ENCODE results near the gene NMT2. TPM values are rescaled to one million over a fixed set of nuclear protein-coding genes. Genes with fewer than 3 reads are reported as not detected.
A peak's percentile ranks its signal among the peaks of the same experiment; 100 is the strongest.

The NMT2 gene
- total and polyA plus RNA-seq, 10 of the 15 experiments (the other 5 are each of a cell fraction or from before 2014, with no cell fraction given), result 4.9 to 12.0 (median 9.2) TPM

GRCh38 chr10:15168291-15168785 lies at the start of gene NMT2 (continued):
- TF ChIP-seq, protein P1, sequence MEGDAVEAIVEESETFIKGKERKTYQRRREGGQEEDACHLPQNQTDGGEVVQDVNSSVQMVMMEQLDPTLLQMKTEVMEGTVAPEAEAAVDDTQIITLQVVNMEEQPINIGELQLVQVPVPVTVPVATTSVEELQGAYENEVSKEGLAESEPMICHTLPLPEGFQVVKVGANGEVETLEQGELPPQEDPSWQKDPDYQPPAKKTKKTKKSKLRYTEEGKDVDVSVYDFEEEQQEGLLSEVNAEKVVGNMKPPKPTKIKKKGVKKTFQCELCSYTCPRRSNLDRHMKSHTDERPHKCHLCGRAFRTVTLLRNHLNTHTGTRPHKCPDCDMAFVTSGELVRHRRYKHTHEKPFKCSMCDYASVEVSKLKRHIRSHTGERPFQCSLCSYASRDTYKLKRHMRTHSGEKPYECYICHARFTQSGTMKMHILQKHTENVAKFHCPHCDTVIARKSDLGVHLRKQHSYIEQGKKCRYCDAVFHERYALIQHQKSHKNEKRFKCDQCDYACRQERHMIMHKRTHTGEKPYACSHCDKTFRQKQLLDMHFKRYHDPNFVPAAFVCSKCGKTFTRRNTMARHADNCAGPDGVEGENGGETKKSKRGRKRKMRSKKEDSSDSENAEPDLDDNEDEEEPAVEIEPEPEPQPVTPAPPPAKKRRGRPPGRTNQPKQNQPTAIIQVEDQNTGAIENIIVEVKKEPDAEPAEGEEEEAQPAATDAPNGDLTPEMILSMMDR (IDR thresholded peaks at IDR 0.05 in 2 of 3, conservative IDR thresholded peaks at IDR 0.05 in 1 of 3; ENCODE audit: control insufficient read depth in 2 of 3, extremely low read depth in 1 of 3, insufficient read depth in 1 of 3, low read depth in 3 of 3, low read length in 3 of 3), result peak; percentile 21 to 66 (median 37); a peak in 3 of 6 replicates
- TF ChIP-seq ESRRA (IDR thresholded peaks at IDR 0.05; ENCODE audit: low read length) (no peak), TAF1 (IDR thresholded peaks at IDR 0.05; ENCODE audit: borderline replicate concordance, low read depth, low read length) (peak; percentile 61; the same call in 1 of the 2 replicates), WRNIP1 (IDR thresholded peaks at IDR 0.05; ENCODE audit: borderline replicate concordance, low read depth, low read length) (no peak), RBBP5 (conservative IDR thresholded peaks at IDR 0.05) (no peak), POLR2A (IDR thresholded peaks at IDR 0.05; ENCODE audit: low read depth, low read length) (peak; percentile 90), MAX (IDR thresholded peaks at IDR 0.05; ENCODE audit: low read depth, low read length) (0 out of 2 replicates have a peak, but pooled peaks have one; percentile 15), ZNF207 (IDR thresholded peaks at IDR 0.05; ENCODE audit: borderline replicate concordance) (peak; percentile 56; the same call in 1 of the 2 replicates), IRF3 (IDR thresholded peaks at IDR 0.05) (no peak), NRF1 (conservative IDR thresholded peaks at IDR 0.05; ENCODE audit: low read depth, low read length) (no peak), ZNF24 (IDR thresholded peaks at IDR 0.05) (no peak), CHD1 (IDR thresholded peaks at IDR 0.05; ENCODE audit: low read depth, low read length) (no peak), RB1 (IDR thresholded peaks at IDR 0.05; ENCODE audit: borderline replicate concordance) (peak; percentile 69; the same call in 1 of the 2 replicates), IKZF1 (conservative IDR thresholded peaks at IDR 0.05) (peak; percentile 51; the same call in 1 of the 2 replicates), SUZ12 (IDR thresholded peaks at IDR 0.05; ENCODE audit: unreplicated experiment) (no peak), FOXK2 (IDR thresholded peaks at IDR 0.05) (no peak), HDAC6 (IDR thresholded peaks at IDR 0.05; ENCODE audit: unreplicated experiment) (no peak), KAT2A (conservative IDR thresholded peaks at IDR 0.05; ENCODE audit: control insufficient read depth, low read depth, low read length) (no peak), MYC (IDR thresholded peaks at IDR 0.05; ENCODE audit: insufficient read depth, insufficient read length, insufficient replicate concordance, low read length, severe bottlenecking) (no peak), CUX1 (IDR thresholded peaks at IDR 0.05; ENCODE audit: insufficient replicate concordance, low read depth, low read length) (no peak), RELA (IDR thresholded peaks at IDR 0.05; ENCODE audit: borderline replicate concordance, partially characterized antibody) (peak; percentile 56), YY1 (IDR thresholded peaks at IDR 0.05; ENCODE audit: low read depth, low read length) (peak; percentile 92), ATF7 (IDR thresholded peaks at IDR 0.05; ENCODE audit: low read depth) (no peak), POU2F2 (IDR thresholded peaks at IDR 0.05; ENCODE audit: borderline replicate concordance, low read depth, low read length) (peak; percentile 70; the same call in 1 of the 3 replicates)

Measured in GM12878 (cell line).